Rectal smooth muscle tissue (tissue), 1 donor: ENCODE measurements around the gene CCDC188.

Experiments used
- H3K27ac ChIP-seq: one replicate; pipeline ENCODE4 v1.7.0; 2013; ENCODE audit warnings: low read depth, low read length, inconsistent platforms
- H3K27me3 ChIP-seq: one replicate; pipeline ENCODE4 v1.7.0; 2013; ENCODE audit warnings: low read length; ENCODE audit not compliant: control insufficient read depth, insufficient read depth
- H3K36me3 ChIP-seq: one replicate; pipeline ENCODE4 v1.7.0; 2013; ENCODE audit warnings: low read length; ENCODE audit not compliant: control insufficient read depth, insufficient read depth
- H3K4me1 ChIP-seq: one replicate; pipeline ENCODE4 v1.7.0; 2013; ENCODE audit warnings: low read length; ENCODE audit not compliant: control insufficient read depth, insufficient read depth
- H3K4me3 ChIP-seq: one replicate; pipeline ENCODE4 v1.7.0; 2013; ENCODE audit warnings: low read length
- H3K9ac ChIP-seq: one replicate; pipeline ENCODE4 v1.7.0; 2013; ENCODE audit warnings: low read length

CCDC188 gene

DNA sequence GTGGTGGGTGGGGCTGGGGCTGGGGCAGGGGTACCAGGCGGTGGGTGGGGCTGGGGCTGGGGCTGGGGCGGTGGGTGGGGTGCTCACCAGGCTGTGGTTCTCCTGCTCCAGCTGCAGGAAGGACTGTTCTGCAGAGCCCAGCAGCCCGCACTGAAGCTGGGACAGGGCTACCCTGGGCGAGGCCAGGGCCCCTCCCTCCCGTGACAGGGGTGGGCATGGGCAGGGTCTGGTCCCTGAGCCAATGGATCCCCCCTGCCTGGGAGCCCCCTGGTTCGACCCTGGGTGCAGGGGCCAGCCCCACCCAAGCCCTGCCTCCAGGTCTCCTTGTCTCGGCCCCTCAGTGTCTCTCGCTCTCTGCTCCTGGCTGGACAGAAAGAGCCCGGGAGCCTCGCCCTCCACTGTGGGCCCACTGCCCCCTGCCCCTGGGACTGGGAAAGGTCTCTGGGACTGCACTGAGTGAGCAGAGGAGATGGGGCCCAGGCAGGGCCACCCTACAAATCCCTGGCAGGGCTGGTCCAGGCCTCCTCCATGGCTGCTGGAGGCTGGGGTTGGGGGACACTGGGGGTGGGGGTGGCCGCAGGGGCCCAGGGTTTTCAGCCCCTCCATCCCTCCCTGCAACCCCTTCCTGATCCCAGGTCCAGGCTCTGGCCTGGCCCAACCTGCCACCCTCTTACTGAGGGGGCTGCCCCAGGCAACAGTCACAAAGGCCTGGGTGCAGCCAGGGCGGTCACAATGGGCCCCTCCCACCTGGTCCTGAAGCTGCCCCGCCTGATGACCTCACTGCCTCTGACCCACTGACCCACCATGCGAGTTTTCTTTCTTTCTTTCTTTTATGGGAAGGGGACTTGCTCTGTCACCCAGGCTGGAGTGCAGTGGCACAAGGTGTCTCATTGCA lies at the start of gene CCDC188:
Gene CCDC188, minus strand, starts transcription at position 675 of the 895 bp plus-strand sequence. Its CDS starts 69 bp downstream, at position 606.
- peaks cover 3% of the 10 kb centered on the region for H3K27me3 ChIP-seq
- H3K9ac ChIP-seq, result no peak within 1 kb of the TSS
- H3K27ac ChIP-seq, result no peak within 1 kb of the TSS
- no peaks in the 10 kb centered on the region for H3K36me3 ChIP-seq
- no peak within 1 kb of the TSS for H3K4me3 ChIP-seq
- no peaks in the 10 kb centered on the region for H3K4me1 ChIP-seq

DNA sequence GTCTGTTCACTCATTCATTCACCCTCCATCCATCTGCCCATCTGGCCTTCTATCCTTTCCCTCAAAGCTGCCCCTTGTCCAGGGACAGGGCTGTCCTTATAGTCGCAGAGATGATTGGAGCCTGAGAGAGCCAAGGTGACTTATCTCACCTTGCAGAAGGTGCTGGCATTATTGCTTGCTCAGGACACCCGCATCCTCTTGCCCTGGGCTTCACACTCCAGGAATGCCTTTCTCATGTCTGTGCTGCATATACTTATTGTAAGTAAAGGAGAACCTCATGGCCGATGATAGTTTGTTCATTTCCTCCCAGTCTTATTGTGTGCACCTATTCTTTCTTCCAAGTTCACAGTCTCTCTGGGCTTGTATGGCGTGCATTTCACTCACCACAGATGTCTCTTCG lies 49.1 kb upstream of the CCDC188 start:
- H3K27ac ChIP-seq, result no peak overlapping the region
- no peaks in the 10 kb centered on the region for H3K36me3 ChIP-seq

DNA sequence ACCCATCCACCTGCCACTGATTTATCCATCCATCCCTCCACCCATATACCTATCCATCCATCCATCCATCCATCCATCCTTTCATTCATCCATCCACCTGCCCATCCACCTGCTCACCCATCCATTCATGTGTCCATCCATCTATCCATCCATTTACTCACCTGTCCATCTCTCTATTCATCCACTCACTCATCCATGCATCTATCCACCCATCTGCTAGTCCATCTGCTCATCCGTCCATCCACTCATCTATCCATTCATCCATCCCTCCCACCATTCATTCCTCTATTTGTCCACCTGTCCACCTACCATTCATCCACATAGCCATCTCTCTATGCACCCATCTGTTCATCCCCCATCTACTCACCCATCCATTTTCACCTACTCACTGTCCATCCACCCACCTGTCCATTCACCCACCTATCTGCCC lies 48.6 kb upstream of the CCDC188 start:
- no peaks in the 10 kb centered on the region for H3K36me3 ChIP-seq
- H3K4me3 ChIP-seq, result no peak overlapping the region
- no peaks in the 10 kb centered on the region for H3K4me1 ChIP-seq
- no peak overlapping the region for H3K27ac ChIP-seq
- no peaks in the 10 kb centered on the region for H3K27me3 ChIP-seq
- no peak overlapping the region for H3K9ac ChIP-seq

More for the DNA sequence above, 49.1 kb upstream of the CCDC188 start:
- no peaks in the 10 kb centered on the region for H3K27me3 ChIP-seq
- no peak overlapping the region for H3K4me3 ChIP-seq
- no peak overlapping the region for H3K9ac ChIP-seq
- H3K4me1 ChIP-seq, result no peaks in the 10 kb centered on the region

DNA sequence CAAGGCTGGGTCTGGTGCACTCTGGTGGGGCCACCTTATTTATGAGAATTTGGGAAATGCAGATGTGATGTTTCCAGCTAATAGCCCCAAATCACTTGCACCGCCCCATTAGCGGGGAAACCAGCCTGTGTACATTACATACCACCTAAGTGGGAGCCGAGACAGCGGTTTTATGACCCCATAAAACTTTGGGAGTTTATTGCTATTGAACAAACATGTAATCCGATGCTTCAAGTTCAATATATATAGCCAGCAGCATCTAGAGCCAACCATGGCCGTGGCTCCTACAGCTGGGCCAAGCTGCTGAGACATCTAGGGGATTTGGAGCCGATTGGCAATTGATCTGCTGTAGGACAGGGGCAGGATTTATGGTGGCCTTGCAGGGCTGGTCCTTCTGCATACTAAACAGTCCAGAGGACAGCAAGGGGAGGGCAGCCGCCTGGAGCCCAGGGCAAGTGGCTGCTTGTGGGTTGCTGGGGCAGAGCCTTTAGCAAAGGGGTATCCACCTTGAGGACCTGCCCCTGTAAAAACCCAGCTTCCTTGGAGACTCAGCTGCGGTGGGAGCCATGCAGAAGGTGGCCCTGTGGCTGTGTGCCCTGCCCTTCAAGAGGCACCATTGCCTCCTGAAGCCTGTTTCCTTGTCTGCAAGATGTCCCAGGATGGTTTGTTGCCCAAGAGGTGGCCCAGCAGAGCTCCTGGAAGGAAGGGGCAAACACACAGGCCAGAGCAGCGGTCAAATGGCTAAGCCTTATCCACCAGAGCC lies 47.9 kb upstream of the CCDC188 start:
- H3K27ac ChIP-seq, result no peak overlapping the region
- H3K27me3 ChIP-seq, result no peaks in the 10 kb centered on the region
- H3K9ac ChIP-seq, result no peak overlapping the region
- H3K4me3 ChIP-seq, result no peak overlapping the region
- H3K4me1 ChIP-seq, result no peaks in the 10 kb centered on the region
- H3K36me3 ChIP-seq, result no peaks in the 10 kb centered on the region

DNA sequence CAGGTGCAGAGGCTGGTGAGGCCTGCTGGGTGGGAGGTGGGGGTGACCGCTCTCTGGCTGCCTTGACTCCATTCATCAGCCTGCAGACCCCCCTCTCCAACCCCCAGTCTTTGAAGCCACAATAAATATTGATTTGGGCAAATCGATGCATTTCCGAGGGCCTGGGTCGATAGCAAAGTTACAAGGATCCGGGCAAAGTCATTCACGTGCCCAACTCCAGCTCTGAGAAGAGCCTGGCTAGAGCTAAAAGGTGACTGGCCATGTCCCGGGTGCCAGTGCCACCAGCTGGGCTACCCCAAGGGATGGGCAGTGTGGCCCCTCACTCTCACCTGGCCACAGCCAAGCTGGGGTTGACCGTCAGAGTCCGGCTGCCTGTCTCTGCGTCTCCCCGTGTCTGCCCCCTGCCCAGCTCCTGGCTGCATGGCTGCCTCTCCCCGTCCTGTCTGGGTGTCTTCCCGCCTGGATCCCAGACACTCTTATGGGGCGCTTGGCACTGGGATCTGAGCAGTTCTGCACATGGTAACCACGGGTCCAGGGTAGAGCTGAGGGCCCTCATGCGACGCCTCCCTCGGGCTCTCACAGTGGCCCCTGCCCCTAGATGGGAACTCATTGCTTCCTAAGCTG lies 46.7 kb upstream of the CCDC188 start:
- no peaks in the 10 kb centered on the region for H3K36me3 ChIP-seq
- H3K9ac ChIP-seq, result no peak overlapping the region
- no peak overlapping the region for H3K27ac ChIP-seq
- H3K27me3 ChIP-seq, result no peaks in the 10 kb centered on the region
- no peak overlapping the region for H3K4me3 ChIP-seq
- H3K4me1 ChIP-seq, result no peaks in the 10 kb centered on the region

DNA sequence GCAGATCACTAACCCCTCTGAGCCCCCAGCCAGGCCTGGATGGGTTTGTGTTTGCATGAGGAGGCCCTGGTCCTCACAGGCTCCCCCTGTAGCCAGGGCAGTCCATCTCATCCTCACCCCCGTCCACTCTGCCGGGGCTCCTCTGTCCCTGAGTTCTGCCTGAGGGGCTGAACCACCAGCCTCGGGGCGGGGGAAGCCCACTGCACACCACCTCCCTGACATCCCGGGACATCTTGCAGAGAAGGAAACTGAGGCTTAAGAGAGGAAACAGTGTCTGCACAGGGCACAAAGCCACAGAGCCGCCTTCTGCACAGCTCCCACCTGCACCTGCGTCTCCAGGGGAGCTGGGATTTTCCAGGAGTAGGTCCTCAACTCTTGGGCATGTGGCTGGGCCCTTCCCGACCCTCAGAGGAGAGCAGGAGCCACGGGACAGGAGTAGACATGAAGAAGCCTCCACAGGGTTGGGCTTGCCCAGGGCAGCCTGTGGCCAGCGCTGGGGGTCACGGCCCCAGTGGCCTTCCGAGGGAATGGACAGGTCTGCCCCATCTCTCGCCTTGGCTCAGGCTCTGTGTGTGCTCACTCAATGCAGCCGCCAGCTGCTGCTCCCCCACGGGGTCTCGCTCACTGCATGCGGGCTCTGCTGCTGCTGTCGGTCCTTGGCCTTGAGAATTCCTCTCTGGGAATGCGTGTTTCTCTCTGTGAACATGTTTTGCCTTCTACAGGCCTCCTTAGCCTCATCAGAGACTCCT lies 45.4 kb upstream of the CCDC188 start:
- Histone ChIP-seq H3K27me3 (no peaks in the 10 kb centered on the region), H3K9ac (no peak overlapping the region), H3K4me1 (no peaks in the 10 kb centered on the region), H3K4me3 (no peak overlapping the region), H3K27ac (no peak overlapping the region), H3K36me3 (no peaks in the 10 kb centered on the region)

DNA sequence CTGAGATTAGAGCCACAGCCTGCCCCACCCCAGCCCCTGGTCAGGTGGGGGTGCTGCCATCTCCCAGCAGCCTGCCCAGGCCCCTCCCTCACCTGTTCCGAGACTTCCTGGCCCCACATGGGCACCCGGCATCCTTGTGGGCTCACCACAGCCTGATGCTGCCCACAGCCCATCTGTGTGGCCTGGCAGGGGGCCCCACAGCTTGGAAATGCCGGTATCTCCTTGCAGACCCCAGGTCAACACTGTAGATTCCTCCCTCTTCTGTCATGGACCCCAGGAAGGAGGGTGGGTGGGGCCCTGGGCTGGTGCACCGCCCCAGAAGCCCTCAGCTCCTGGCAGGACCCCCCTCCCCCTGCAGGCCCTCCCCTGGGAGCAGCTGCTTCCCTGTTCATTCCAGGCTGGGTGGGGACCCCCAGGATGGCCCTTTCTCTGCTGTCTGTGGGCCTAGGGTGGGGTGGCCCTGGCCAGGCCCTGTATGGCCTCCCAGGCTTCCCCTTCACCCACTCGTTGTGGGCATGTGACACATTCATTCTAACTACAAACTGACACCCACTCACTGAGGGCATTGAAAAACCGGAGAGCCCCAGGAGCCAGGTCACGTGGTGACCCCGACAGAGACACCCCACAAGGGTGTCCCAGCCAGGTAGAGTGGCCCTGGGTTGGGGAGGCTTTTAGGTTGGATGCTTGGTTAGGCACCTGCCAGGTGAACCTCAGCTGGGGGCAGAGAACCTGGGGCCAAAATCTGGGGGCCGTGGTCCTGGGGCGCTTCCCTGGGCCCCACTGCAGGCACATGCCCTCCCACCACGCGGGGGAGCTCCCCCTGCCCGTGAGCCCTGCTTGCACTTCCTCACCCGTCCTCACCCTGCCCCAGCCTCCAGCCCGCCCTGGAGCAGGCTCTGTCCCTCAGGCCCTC lies 44.1 kb upstream of the CCDC188 start:
- Histone ChIP-seq H3K36me3 (no peaks in the 10 kb centered on the region), H3K4me1 (no peaks in the 10 kb centered on the region), H3K27ac (no peak overlapping the region), H3K9ac (no peak overlapping the region), H3K4me3 (no peak overlapping the region), H3K27me3 (no peaks in the 10 kb centered on the region)

DNA sequence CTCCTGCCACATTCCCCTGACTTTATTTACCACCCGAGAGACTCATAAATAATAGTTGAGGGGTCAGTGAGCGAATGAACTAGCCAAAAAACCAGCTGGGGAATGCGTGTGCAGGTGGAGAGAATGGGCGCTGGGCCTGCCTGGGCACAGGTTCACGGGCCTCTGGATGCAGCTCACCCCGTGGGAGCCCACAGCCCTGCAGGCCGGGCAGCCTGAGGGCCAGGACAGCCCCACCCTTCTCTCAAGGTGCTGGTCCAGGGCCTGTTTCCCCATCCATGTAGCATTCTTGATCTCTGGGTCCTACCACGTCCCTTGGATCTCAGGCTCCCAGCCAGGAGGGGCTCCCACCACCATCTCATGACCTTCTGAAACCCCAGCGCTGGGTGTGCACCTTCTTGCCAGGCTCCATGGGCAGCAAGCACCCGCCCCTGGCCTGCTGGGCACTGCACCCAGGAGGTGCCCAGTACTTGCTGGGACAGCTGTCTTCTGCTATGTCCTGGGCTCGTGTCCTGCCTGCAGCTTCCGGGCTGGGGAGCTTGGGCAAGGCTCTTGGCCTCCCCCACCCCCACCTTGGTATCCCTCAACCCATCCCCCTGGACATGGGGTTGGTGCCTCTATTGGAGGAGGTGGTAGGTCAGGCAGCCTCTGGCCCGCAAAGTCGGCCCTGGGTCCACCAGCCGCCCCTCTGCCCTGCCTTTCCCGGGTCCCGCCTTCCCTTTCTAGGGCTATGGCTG lies 43.1 kb upstream of the CCDC188 start:
- Histone ChIP-seq H3K4me1 (no peaks in the 10 kb centered on the region), H3K9ac (no peak overlapping the region), H3K27me3 (no peaks in the 10 kb centered on the region)

DNA sequence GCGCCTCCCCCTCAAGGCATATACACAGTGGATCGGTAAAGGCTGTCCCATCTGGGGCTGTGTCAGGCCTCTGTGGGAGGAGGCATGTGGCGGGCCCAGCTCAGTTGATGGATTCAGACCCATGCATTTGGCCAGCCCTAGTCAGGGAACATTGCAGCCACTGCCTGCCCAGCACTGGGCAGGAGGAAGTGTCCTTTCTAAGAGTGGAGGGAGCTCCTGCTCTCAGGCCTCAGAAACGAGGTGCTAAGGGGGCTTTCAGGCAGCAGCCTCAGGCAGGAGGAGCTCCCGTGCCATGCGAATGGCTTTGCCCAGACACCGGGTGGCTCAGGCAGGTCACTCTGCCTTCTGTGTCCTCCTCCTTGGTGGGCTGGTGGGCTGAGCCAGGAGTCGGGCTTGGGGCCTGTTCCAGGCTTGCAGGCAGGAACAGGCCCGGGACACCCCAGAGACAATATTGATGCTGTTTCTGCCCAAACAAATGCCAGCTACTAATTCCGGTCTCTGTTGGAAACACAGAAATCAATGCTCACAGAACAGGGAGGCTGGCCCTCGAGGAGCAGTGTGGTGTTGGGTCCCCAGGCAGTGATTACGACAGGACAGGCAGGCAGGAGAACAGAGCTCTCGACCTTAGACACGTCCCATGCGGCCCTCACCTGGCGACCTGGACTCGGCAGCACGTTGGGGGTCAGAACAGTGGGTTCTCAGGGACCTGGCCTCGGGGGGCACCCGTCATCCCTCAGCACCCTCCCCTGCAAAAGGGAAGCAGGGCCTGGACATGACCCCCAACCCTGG lies 42.3 kb upstream of the CCDC188 start:
- no peaks in the 10 kb centered on the region for H3K36me3 ChIP-seq
- H3K27me3 ChIP-seq, result no peaks in the 10 kb centered on the region

More for the DNA sequence above, 43.1 kb upstream of the CCDC188 start:
- H3K4me3 ChIP-seq, result no peak overlapping the region
- no peak overlapping the region for H3K27ac ChIP-seq
- no peaks in the 10 kb centered on the region for H3K36me3 ChIP-seq

DNA sequence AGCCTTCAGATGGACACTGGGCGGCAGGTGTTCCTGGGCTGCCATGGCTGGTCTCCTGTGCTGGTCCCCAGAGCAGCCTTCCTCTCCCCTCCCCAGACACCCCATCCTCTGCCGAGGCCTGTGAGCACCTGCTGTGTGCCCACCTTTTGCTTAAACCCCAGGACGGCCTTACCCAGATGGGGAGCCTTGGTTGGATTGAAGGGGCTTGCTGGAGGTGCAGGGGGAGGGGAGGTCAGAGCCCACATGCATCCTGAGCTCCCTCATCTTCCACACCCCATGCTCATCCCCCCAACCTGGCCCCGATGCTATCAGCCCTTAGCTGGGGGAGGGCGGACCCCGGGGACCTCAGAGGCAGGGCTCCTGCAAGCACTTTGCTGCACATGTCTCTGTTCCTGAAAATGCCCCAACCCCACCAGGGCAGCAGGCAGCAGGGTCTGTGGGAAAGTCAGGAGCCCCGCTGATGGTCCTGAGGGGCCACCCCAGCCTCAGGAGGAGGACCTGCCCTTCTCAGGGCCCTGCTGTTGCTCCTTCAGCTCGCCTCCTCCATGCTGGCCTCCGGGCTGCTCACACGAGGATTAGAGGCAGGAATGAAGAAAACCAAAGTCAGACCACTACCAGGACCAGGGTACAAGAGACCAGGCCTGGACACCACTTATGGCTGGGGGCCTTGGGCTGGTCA lies 41.6 kb upstream of the CCDC188 start:
- H3K36me3 ChIP-seq, result no peaks in the 10 kb centered on the region
- H3K27me3 ChIP-seq, result no peaks in the 10 kb centered on the region
- no peak overlapping the region for H3K9ac ChIP-seq
- no peaks in the 10 kb centered on the region for H3K4me1 ChIP-seq
- no peak overlapping the region for H3K4me3 ChIP-seq
- H3K27ac ChIP-seq, result no peak overlapping the region

More for the DNA sequence above, 42.3 kb upstream of the CCDC188 start:
- no peak overlapping the region for H3K4me3 ChIP-seq
- no peak overlapping the region for H3K27ac ChIP-seq
- H3K4me1 ChIP-seq, result no peaks in the 10 kb centered on the region
- H3K9ac ChIP-seq, result no peak overlapping the region
